GM21576 (cell line): ENCODE data around the gene CREBBP.

Experiments used
- ATAC-seq: cut with Tn5 transposase; IDR thresholded peaks from one replicate; pipeline ENCODE4 v1.9.1; 2021; ENCODE audit warnings: mild to moderate bottlenecking, moderate library complexity; ENCODE audit not compliant: unreplicated experiment

Gene CREBBP

DNA sequence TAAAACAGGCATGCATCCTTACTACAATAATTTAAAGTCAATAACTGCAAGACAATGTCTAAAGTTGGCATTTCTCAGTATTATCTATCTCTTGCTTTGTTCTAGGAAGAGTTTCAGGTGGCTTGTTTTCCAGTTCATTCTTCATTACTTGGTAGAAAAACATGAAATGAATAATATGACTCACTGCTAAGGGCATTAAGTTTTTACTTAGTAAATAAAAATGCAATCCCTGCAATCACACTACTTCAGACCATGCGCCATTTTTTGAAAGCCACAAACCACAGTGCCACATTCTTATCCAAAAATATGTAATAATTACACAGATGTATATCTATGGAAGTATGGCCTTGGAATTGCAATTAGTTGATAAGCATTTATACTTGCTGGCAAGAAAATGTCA is 55.4 kb downstream of the CREBBP start:
- ATAC-seq: no peak

DNA sequence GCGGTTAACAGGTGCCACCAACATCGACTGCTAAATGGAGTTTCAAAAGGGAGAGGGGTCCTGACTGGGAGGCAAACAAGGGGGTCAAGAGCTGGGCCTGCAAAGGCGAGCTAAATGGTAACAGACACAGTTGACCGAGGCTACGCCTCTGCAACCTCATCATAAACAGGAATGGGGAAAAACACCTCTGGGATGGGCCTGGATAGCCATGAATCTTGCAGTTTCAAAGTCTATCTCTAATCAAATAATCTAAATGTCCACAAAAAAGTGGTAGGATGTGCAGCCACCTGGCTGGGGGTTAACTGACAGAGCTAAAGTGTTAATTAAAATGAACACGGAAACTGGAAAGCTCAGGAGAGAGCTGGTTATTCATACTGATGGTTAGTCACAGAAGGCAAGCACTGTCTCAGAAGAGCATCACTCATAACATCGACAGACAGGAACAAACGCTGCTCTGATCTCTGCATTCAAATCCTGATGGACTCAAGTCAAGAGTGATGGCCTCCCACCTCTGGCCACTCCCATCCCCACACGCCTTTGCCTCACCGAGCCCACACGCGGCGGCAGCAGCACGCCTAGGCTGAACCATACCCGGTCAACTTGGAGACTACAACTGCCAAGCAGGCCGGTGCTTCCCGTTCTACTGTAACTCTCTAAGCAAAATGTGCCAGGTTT is 56.3 kb downstream of the CREBBP start:
- ATAC-seq: no peak

DNA sequence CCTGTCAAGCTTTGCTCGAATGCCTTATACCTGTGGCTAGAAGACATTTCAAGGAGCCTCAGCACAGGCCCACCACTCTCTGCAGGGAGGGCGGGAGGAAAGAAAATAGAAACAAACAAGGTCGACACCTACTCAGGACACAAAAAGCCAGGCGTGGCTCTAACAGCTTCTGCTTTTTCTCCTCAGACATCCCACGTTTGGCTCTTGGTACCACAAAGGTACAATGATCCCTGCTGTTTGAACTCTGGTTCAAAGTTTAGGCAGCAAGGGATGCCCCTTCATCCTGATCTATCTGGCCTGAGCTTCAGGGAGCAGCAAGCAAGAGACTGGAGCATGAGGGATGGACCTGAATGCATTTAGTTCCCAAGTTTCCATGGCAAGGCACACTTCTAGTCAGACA is 57.1 kb downstream of the CREBBP start:
- ATAC-seq: no peak

DNA sequence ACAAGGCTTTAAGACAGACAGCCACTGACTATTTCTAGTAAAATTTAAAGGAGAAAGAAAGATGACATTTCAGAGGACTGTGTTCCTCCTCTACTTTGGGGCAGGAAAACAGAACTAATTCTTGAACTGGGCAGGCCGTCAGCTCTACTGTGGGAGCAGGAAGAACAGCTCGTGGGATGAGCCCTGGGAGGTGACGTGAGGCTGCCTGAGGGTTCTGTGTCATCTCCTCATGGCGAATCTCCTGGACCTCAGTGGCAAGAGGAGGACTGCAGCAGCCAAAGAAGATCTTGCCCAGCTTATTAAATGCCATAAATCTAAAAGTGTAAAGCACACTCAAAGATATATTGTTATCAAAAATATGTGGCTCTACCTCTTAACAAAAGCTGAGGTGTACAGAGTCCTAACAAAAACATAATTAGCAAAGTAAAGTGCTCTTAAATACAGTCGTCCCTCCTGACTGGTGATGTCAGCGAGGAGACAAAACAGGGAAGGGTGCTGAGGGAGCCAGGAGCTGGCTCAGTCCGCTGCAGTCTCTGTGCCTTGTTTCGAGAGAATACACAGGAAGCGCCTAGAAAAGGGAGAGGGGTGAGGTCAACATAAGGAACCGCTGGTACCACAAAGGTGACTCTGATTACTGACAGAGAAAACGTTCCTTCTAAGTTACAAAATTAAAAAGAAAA is 58.0 kb downstream of the CREBBP start:
- ATAC-seq: no peak

DNA sequence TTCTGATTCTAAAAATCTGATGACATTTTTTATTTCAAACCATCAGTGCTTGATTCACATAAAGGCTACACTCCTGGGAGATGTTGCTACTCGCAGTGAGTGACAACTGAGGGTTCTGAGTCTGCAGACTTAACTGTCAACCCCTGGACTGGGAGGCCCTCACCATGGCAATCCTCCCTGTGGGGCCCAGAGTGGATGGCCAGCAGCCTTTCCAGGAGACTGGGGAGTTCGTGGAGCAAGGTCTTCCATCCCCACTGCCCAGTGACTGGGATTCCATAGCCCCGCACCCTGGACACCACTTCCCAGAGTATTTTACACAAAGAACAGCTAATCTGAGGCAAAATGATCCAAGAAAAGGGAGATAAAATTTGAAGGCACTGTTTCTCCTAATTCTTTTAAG is 59.3 kb downstream of the CREBBP start:
- no peak for ATAC-seq

DNA sequence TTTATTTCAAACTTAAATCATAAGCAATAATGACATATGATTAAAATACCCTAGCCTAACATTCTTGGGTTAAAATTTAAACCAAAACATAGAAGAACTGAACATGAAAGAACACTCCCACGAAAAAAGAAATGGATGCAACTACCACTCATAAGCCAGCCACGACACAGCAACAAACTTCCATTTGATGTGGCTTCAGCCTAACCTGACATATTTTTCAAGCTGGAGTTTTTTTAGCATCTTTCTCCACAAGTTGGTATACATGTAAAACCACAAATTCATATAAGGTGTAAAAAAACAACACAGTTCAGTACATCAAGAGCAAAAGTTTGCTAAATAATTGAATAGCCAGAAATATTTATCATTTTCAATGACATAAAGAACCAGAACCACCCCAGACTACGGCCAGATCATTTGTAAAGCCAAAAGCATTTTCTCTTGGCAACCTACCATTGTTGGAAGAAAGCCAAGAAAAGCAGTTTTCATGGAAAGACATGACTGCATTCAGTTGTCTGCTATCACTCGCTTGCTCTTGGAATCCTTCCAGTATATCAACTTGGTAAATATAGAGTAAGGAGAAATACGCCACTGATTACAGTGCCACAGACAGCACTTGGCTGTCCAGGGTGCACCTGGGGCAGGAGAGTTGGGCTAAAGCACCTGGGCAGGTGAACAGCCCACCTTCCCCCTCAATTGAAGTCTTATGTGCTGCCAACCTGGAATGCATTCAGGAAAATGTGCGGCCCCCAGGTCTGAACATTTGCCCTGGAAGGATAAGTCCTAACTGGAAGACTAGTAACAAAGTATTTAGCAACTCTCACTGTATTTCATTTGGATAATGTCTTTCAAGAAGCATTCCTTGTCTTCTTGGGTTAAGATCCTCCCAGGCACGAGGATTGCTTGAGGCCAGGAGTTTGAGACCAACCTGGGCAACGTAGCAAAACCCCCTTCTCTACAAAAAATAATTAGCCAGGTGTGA is 60.5 kb downstream of the CREBBP start:
- no peak for ATAC-seq

DNA sequence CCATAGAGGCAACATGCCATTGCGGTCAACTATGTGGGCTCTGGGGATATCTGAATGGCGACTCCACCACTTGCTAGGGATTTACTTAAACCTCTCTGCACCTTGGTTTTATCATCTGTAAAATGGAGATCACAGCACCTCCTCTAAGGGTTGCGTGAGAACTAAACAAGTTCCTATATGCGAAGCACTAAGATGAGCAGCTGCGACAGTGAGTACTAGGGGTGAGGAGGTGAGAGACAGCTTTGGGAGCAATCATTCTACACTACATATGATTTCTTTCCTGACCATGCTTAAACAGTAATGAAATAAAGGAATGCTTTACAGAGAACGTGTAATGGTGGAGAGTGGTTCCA is 61.4 kb downstream of the CREBBP start:
- no peak for ATAC-seq

DNA sequence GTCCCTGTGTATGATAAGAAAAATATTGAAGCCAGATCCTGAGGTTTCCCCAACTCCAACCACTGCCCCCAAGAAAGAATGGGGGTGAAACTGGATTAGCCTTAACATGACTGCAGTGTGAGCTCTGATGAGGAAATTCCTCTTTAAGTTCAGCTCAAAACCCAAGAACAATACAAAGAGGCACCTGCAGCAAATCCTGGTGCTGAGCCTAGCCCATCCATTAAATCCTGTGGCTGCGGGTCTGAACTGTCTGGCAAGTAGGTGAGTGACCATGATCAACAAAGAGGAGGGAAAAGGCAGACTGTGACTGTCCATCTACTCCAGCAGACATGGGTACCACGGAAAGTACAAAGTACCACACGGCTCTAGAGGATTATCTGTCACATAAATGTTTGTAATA is 64.2 kb downstream of the CREBBP start:
- no peak for ATAC-seq

DNA sequence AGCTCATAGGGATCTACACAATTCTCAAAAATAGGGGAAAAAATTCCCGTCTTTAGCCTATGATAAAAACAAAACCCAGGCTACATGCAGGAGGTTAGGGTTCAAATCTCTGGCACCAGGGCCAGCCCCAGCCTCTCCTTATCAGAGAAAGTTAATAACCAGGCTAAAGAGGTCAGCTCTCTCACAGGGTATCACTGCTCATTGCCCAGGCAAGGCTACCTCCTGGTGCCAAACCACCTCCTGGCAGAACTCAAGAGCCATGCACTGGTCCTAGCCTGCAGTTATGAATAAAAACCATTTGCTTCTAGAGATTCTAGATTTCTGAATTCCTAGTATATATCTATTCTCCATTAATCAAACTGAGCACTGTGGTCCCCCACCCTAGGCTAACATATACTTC is 65.8 kb downstream of the CREBBP start:
- no peak for ATAC-seq

DNA sequence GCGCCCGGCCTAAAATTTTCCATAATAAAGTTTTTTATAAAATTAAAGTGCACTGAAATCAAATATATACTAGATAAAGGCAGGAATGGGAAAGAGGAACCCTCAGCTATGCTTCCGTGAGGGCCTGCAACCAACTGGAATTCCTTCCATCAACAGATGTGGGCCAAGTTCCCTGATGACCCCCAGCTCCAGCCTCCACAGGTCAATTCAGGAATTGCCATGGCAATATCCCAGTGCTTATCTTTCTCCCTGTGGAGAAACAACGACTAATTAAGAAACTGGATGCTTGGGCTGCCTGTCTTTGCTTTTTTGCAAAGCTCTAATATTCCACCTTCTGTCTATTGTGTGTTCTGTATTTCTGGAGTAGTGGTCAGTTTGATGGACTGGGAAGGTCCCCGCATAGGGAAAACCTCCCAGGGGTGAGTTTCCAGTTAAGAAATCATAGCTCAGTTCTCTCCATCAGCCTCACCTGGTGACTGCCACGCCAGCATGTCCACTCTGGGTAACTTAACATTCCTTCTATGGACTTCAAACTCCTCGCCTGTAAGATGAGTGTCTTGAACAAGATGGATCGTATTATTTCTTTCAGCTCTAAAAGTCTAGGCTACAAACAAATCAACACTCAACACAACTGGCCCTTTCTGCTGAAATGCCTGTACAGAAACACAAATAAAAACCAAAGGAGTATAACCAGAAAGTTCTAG is 67.9 kb downstream of the CREBBP start:
- no peak for ATAC-seq

DNA sequence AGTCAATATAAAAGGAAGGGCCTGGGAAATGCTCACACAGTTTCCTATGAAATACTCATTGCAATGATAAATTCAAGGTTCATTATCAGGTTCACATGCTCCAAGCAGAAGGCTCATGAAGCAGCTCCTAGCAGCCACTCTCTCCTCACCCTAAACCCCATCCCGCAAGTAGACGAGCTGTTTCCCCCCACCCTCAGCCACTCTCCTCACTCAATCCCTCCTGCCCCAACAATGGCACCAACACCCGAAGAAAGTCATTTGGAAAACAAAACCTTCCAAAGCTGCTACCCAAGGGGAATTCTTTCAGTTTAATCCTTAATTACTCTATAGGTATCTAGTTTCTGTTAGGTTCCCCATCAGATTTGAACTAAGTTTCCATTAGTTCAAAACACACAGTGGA is 69.7 kb downstream of the CREBBP start:
- ATAC-seq: no peak

DNA sequence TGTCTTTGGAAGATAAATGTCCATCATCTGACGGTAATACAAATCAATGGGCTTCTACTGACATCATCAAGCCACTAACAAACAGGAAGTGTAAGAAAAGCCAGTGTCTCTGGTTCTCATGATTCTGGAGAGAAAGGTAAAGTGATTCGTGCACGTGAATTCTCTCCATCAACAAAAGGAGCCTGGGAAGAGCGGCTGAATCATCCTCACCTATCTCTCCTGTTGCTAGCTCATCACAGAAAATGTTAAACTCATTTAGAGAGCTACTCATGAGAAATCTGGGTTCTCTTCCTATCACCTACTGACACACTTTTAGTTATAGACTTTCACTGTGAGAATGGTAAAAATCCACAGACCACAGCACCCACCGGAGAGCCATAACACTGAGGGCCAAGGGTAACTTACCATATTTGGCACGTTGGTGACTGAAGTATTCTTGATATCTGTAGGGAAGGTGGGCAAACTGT is 70.3 kb downstream of the CREBBP start:
- ATAC-seq: no peak

DNA sequence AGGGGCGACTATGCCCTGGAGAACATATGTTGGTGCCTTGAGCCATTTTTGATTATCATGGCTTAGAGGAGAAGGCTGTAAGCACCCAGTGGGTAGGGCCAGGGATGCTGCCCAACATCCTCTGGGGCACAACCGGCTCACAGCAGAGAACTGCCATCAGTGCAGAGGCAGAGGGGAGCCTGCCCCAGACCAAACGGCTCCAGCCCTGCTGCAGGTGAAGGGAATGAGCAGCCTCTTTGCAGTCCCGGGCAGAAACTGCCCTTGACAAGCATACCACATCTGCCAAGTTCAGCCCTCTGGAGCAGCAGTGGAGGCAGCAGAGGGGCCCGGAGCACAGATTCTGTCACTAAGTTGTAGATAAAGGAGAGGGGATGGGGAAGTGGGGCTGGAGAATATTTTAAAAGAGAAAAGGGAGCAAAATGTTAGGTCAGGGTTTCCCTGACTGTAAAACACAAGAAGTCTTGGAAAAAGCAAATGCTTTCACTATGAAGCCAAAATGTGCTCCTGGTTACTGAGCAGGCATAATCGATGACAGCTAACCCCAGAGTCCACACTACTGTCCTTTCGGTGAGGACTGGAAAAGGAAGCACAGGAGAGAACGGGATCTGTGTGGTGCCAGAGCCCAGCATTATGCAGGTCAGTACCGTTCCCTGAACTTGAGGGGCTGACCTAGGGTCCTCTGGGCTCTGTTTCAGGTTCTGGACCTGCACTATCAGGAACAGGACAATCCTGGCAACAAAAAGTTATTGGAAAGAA is 72.0 kb downstream of the CREBBP start:
- no peak for ATAC-seq

DNA sequence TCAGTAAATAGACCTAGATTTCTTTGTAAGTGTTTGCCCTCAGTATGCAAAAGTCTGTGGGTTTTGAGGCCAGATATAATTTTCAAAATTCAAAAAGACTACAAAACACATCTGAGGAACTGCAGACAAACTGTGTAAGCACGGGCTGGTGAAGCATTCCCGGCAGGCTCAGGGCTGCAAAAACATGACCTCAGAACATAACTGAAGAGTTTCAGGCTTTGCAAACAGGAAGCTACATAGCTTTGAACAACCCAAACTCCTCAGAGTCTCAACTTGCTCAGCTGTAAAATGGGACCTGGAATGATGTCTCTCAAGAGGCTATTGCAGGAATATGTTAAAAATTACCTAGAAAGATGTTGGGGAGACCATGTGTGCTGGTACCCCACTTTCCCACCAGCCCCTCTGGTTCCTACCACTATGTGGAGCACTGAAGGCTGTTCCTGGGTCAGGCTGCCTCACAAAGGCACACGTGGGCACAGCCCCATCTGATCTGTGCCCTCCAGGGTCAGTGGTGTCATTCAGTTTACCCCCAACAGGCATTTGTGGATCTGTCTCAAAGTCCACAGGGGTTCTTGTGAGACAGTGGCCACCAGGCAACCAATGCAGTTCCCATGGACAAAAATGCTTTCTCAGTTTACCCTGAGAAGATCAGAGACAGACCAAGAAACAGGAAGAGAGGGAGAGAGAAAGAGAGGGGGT is 72.9 kb downstream of the CREBBP start:
- ATAC-seq: no peak

DNA sequence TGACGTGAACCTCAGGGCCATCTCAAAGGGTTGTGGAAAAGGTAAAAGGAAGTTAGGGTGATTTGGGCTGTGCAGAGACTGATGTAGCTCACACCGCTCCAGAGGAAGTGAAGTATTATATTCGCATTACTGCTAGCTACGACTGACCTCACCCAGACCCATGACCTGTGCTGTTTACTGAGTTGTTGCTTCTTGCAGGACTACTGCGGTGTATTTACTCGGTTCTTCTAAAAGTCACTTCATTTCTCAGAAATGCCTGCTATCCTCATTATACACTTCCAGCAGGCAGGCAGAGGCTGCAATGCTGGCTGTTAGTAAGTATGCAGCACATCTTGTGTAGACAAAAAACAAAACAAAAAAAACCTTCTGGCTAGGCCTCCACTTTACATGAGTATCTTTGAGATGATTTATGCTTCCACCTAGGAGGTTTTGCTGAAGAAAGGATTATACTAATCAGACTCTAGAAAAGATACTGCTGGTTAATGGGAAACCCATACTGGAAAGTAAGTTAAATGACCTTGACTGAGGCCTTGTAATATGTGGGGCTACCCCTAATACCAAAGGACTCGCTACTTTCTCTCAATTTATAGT is 76.0 kb downstream of the CREBBP start:
- ATAC-seq: no peak

DNA sequence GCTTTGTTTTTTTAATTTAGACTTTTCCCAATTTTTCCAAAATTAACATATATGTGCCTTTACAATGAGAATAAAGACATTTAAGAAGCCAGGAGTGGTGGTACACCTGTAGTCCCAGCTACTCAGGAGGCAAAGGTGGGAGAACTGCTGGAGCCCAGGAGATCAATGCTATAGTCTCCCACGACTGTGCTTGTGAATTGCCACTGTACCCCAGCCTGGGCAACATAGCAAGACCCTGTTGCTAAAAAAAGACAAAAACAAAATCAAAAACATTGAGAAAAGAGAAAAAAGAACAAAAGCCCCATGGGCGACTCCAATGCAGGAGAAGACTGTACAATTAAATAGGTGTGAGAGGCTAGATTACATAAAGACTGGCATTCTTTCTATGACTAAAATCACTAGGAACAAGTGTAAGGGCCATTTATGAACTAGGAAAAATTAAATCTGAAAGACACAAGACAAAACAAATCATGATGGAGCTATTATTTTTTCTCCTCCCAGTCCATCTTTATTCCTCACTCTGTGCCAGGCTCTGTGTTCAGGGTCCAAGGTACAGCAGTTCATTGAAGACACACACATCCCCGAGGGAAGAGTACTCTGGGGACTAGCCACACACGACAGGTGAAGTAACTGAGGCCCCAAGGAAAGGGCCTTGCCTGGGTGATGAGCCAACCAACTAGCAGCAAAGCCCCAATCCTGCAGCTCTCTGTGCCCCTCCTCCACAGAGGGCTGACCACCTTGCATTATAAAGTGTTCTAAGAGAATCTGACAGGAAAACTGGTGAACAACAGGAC is 79.8 kb downstream of the CREBBP start:
- ATAC-seq: no peak

DNA sequence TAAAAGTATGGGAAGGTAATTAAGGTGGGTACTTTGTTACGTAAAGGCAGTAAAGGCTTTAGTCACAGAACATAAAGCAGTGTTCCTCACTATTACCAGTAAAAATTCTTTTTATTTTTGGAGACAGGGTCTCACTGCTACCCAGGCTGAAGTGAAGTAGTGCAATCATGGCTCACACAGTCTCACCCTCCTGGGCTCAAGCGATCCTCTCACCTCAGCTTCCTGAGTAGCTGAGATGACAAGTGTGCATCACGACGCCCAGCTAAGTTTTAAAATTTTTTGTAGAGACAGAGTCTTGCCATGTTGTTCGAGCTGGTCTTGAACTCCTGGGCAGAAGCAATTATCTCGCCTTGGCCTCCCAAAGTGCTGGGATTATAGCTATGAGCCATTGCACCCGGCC is 80.5 kb downstream of the CREBBP start:
- ATAC-seq: no peak

DNA sequence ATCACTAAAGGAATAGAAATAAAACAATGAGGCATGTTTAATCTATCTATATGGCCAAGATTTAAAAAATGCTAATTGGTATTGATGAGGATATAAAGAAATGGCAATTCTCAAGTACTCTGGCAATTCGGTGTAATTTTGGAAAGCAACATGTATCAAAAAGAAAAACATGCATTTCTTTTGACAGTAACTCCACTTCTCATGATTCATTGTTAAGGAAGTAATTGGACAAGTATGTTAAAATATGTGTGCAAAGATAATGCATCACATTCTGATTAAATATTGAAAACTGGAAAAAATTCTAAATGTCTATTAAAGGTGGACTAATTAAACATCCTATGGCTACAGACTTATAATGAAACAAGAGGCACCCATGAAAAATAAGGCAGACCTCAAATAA is 81.2 kb downstream of the CREBBP start:
- no peak for ATAC-seq

DNA sequence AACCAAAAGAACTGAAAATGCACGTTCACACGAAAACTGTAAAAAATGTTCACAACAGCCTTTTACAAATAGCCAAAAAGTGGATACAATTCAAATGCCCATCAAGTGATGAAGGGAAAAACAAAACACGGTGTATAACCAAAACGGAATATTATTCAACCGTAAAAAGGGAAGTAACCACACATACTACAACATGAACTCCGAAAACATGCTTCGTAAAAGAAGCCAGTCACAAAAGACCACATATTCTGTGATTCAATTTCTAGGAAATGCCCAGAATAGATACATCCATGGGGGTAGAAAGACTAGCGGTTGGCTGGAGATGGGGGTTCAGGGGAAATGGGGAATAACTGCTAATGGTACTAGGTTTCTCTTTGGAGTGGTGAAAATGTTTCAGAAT is 81.7 kb downstream of the CREBBP start:
- no peak for ATAC-seq
